Amniotic epithelial cell (primary cell): Measurements from ENCODE around the gene CLEC16A.

Experiments used
- DNase-seq: peaks from one replicate; pipeline ENCODE4 v3.0.0-alpha.2; 2010; ENCODE audit warnings: low read depth

Gene CLEC16A

GRCh38 chr16:11045441-11045840 is 101.1 kb downstream of the CLEC16A start:
- no peak for DNase-seq

GRCh38 chr16:11045846-11046245 is 101.5 kb downstream of the CLEC16A start:
- DNase-seq: no peak

GRCh38 chr16:11046382-11046931 is 102.1 kb downstream of the CLEC16A start:
- DNase-seq: no peak

GRCh38 chr16:11047057-11047456 is 102.7 kb downstream of the CLEC16A start:
- no peak for DNase-seq

- no peak for DNase-seq
These were observed 103.8 kb downstream of the CLEC16A start for GRCh38 chr16:11047939-11048800.

GRCh38 chr16:11049396-11050059 is 105.2 kb downstream of the CLEC16A start:
- DNase-seq: no peak

GRCh38 chr16:11050536-11050935 is 106.2 kb downstream of the CLEC16A start:
- no peak for DNase-seq

GRCh38 chr16:11050944-11051343 is 106.6 kb downstream of the CLEC16A start:
- DNase-seq: no peak

- DNase-seq: no peak
These were observed 107.1 kb downstream of the CLEC16A start for GRCh38 chr16:11051430-11051829.

- DNase-seq: no peak
These were observed 107.8 kb downstream of the CLEC16A start for GRCh38 chr16:11051879-11052808.

- no peak for DNase-seq
These were observed 109.6 kb downstream of the CLEC16A start for GRCh38 chr16:11053916-11054460.

GRCh38 chr16:11056090-11056992 is 112.0 kb downstream of the CLEC16A start:
- no peak for DNase-seq

GRCh38 chr16:11056993-11057649 is 112.8 kb downstream of the CLEC16A start:
- DNase-seq: no peak

- DNase-seq: no peak
These were observed 113.5 kb downstream of the CLEC16A start for GRCh38 chr16:11057711-11058345.

GRCh38 chr16:11058832-11059231 is 114.5 kb downstream of the CLEC16A start:
- no peak for DNase-seq

- DNase-seq: no peak
These were observed 115.2 kb downstream of the CLEC16A start for GRCh38 chr16:11059588-11059987.

- no peak for DNase-seq
These were observed 116.0 kb downstream of the CLEC16A start for GRCh38 chr16:11060364-11060763.

GRCh38 chr16:11060842-11061241 is 116.5 kb downstream of the CLEC16A start:
- no peak for DNase-seq

- no peak for DNase-seq
These were observed 117.4 kb downstream of the CLEC16A start for GRCh38 chr16:11061629-11062270.
